Measurements from ENCODE around the gene BAAT.

DNA sequence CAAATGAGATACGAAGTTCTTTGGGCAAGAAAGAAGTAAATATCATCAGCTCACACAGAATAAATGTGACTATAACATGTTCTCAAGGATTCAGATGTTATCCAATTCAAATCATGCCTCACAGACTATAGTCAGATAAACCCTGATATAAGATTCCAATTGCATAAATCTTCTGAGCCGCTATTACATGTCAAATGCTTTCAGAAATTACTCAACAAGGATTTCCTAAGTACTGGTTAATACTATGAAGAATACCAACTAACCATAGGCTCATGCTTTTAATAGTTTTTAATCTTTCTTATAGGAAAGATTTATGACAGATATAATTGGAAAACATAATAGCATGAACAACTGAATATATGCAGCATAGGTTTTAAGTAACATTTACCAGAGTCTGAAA is 73.6 kb downstream of the BAAT start:
- TF ChIP-seq, protein P1, sequence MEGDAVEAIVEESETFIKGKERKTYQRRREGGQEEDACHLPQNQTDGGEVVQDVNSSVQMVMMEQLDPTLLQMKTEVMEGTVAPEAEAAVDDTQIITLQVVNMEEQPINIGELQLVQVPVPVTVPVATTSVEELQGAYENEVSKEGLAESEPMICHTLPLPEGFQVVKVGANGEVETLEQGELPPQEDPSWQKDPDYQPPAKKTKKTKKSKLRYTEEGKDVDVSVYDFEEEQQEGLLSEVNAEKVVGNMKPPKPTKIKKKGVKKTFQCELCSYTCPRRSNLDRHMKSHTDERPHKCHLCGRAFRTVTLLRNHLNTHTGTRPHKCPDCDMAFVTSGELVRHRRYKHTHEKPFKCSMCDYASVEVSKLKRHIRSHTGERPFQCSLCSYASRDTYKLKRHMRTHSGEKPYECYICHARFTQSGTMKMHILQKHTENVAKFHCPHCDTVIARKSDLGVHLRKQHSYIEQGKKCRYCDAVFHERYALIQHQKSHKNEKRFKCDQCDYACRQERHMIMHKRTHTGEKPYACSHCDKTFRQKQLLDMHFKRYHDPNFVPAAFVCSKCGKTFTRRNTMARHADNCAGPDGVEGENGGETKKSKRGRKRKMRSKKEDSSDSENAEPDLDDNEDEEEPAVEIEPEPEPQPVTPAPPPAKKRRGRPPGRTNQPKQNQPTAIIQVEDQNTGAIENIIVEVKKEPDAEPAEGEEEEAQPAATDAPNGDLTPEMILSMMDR (IDR thresholded peaks at IDR 0.05; ENCODE audit: poor library complexity): no peak
- TF ChIP-seq EZH2 (IDR thresholded peaks at IDR 0.05; ENCODE audit: borderline replicate concordance) (no peak), EZH2phosphoT487 (IDR thresholded peaks at IDR 0.05; ENCODE audit: low read depth, severe bottlenecking, unreplicated experiment) (no peak)
